Left lung (tissue), 10 donors: Measurements from ENCODE around the gene STARD7. TPM values are rescaled to one million over a fixed set of nuclear protein-coding genes. Genes with fewer than 3 reads are reported as not detected.

Source experiments
- ATAC-seq: fragments of 200-7000 bp; cut with Tn5 transposase; one replicate; pipeline ENCODE4 v1.9.1; 2020; ENCODE audit warnings: moderate library complexity
- DNase-seq, 4 donors: peaks; one replicate each; pipeline ENCODE4 v3.0.0-alpha.2; 2013 to 2020
- H3K27ac ChIP-seq, 2 donors: fragments of 200-600 bp; sonication (generic) in 1 of 2; one replicate each; pipeline versions ENCODE4 v1.5.0 to v1.8.0; 2020 to 2021
- H3K27me3 ChIP-seq, 2 donors: fragments of 200-600 bp; sonication (generic) in 1 of 2; one replicate each; pipeline versions ENCODE4 v1.5.0 to v1.8.0; 2020 to 2021
- H3K36me3 ChIP-seq, 2 donors: fragments of 200-600 bp; sonication (generic) in 1 of 2; one replicate each; pipeline versions ENCODE4 v1.5.0 to v1.8.0; 2020 to 2021
- H3K4me1 ChIP-seq, 2 donors: fragments of 200-600 bp; one replicate each; pipeline ENCODE4 v1.8.0; 2021
- H3K4me3 ChIP-seq, 2 donors: fragments of 200-600 bp; sonication (generic) in 1 of 2; one replicate each; pipeline versions ENCODE4 v1.5.0 to v1.8.0; 2020 to 2021; ENCODE audit warnings: mild to moderate bottlenecking in 1 of 2
- H3K9me3 ChIP-seq, 2 donors: fragments of 200-600 bp; sonication (generic) in 1 of 2; one replicate each; pipeline versions ENCODE4 v1.5.0 to v1.8.0; 2020 to 2021
- intact Hi-C, 2 donors: fragments of 100-400 bp; cut with DNase I; formaldehyde crosslinking; loops; one replicate each; pipeline versions ENCODE4 v1.11.2 to v1.14.2; 2022
- polyA plus RNA-seq, 6 donors: library from polyadenylated mRNA; unstranded; fragments of 120-200 nt; gene quantifications; one replicate each; pipeline ENCODE4 v1.2.1, GENCODE V29; 2013; ENCODE audit not compliant: insufficient read length in 6 of 6
- total RNA-seq, 2 donors: library from RNA; stranded (reverse); fragmentation: NEBNext Ultra II Directional; extraction: Animal tissue kit (Norgen Biotek cat#: 25700); gene quantifications; one replicate each; pipeline ENCODE4 v1.2.1, GENCODE V29; 2021
- TF ChIP-seq, protein P1 (sequence below), 2 donors: fragments of 200-600 bp; sonication (generic) in 1 of 2; IDR thresholded peaks; one replicate each; pipeline versions ENCODE4 v1.5.0 to v1.8.0; 2021; ENCODE audit warnings: antibody characterized with exemption in 2 of 2
- donor health status: DM: no; HTN: yes; CAD: no.
- donor health status: DM: no; HTN: no; CAD: no.

The STARD7 gene
- total and polyA plus RNA-seq, 8 donors = 99.2 to 142 (median 112) TPM

- ATAC-seq (no peak), DNase-seq (no peak)
These were observed 52.4 kb downstream of the STARD7 start for GRCh38 chr2:96156011-96156820.

DNA sequence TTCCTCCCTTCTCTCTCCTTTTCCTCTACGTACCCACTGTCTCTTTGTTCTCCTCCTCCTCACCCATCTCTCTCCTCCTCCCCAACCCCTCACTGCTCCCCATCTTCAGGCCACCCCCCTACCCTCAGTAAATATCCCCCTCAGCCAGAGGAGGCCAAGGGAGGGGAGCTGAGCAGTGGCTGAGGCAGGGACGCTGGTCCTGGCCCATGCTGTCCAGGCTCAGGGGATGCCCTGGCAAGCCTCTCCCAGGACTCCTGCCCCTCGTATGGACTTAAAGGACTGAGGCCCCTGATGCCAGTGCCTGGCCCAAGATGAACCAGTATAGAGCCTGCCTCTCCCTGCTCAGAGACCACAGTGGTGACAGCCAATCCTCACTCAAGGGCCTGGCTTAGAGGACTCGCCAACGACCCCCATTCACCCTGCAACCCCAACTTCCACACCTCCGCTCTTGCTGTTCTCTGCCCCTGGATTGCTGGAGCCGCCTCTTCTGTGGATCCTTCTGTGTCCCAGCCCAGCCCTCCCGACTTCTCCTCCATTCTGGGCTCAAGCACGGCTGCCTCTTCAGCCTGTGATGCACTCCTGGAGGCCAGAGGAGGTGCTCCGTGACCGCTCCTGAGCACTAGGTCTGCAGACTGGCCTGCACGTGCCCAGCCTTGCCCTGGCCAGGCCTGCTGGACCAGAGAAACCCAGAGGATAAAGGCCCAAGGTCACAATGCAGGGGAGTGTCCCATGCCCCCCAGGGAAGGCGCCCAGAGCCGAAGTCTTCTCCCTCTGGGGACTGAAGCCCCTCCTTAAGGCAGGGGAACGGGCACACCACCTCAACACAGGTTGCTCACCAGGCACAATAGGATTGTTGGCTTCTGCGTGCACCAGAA is 53.9 kb downstream of the STARD7 start:
- H3K9me3 ChIP-seq = no peaks in the 10 kb centered on the region
- intact Hi-C loops = no loop called here
- TF ChIP-seq, protein P1, sequence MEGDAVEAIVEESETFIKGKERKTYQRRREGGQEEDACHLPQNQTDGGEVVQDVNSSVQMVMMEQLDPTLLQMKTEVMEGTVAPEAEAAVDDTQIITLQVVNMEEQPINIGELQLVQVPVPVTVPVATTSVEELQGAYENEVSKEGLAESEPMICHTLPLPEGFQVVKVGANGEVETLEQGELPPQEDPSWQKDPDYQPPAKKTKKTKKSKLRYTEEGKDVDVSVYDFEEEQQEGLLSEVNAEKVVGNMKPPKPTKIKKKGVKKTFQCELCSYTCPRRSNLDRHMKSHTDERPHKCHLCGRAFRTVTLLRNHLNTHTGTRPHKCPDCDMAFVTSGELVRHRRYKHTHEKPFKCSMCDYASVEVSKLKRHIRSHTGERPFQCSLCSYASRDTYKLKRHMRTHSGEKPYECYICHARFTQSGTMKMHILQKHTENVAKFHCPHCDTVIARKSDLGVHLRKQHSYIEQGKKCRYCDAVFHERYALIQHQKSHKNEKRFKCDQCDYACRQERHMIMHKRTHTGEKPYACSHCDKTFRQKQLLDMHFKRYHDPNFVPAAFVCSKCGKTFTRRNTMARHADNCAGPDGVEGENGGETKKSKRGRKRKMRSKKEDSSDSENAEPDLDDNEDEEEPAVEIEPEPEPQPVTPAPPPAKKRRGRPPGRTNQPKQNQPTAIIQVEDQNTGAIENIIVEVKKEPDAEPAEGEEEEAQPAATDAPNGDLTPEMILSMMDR (IDR thresholded peaks at IDR 0.05) = no peak
- peaks cover 0 to 13% of the 10 kb centered on the region in 2 donors for H3K27me3 ChIP-seq
- H3K27ac ChIP-seq = no peak overlapping the region
- H3K4me1 ChIP-seq = peaks cover 0 to 8% of the 10 kb centered on the region in 2 donors
- H3K36me3 ChIP-seq = no peaks in the 10 kb centered on the region
- DNase-seq (peak in 1 of 4 donors; percentile 13), ATAC-seq (no peak)
- no peak overlapping the region for H3K4me3 ChIP-seq

More at GRCh38 chr2:96156011-96156820, 52.4 kb downstream of the STARD7 start:
- peaks cover 0 to 13% of the 10 kb centered on the region in 2 donors for H3K27me3 ChIP-seq
- H3K9me3 ChIP-seq = no peaks in the 10 kb centered on the region
- H3K27ac ChIP-seq = no peak overlapping the region
- H3K36me3 ChIP-seq = no peaks in the 10 kb centered on the region
- TF ChIP-seq, protein P1 (IDR thresholded peaks at IDR 0.05) = no peak
- no peak overlapping the region for H3K4me3 ChIP-seq
- peaks cover 0 to 8% of the 10 kb centered on the region in 2 donors for H3K4me1 ChIP-seq
- intact Hi-C loops = no loop called here

DNA sequence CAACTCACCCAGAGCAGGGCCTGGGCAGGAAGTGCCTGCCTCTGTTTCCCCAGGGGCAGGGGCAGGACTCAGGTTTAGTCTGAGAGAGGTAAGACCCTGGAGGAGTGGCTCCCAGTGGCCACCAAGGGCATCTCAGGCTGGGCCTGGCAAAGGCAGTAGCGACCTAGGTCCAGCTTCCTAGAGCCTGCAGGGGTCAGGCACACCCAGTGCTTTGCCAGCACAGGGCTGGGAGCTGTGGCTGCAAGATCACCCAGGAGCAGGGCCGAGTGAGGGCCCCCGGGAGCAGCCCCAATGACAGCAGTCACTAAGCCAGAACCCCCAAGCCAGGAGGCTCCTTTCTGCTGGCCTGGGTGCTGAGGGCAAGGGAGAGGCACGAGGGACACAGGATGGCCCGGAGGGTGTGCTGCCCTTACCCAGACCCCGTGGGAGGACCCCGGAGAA is 54.6 kb downstream of the STARD7 start:
- TF ChIP-seq, protein P1 (IDR thresholded peaks at IDR 0.05) = no peak
- DNase-seq (peak in 1 of 4 donors; percentile 25), ATAC-seq (no peak)
- Histone ChIP-seq H3K27me3 (peaks cover 0 to 13% of the 10 kb centered on the region in 2 donors), H3K4me3 (no peak overlapping the region), H3K36me3 (no peaks in the 10 kb centered on the region), H3K9me3 (no peaks in the 10 kb centered on the region), H3K27ac (no peak overlapping the region), H3K4me1 (peaks cover 0 to 11% of the 10 kb centered on the region in 2 donors)
- intact Hi-C loops = no loop called here

GRCh38 chr2:96153291-96153713 is 55.3 kb downstream of the STARD7 start:
- peak in 1 of 4 donors; percentile 18 for DNase-seq
- no peaks in the 10 kb centered on the region for H3K9me3 ChIP-seq
- H3K27ac ChIP-seq = no peak overlapping the region
- no peak for ATAC-seq
- intact Hi-C loops = no loop called here
- TF ChIP-seq, protein P1 (IDR thresholded peaks at IDR 0.05) = no peak
- H3K27me3 ChIP-seq = peaks cover 0 to 9% of the 10 kb centered on the region in 2 donors
- H3K4me3 ChIP-seq = no peak overlapping the region
- H3K4me1 ChIP-seq = peaks cover 0 to 18% of the 10 kb centered on the region in 2 donors
- no peaks in the 10 kb centered on the region for H3K36me3 ChIP-seq
